Panc1 (cell line): ENCODE results near the gene DLGAP1. TPM values are rescaled to one million over a fixed set of nuclear protein-coding genes. Genes with fewer than 3 reads are reported as not detected.

ENCODE experiments used
- ATAC-seq: fragments of 200-7000 bp; cut with Tn5 transposase; 2 replicates; pipeline ENCODE4 v1.9.1; 2020; ENCODE audit warnings: mild to moderate bottlenecking, moderate library complexity
- BruUV-seq: library from RNA; stranded (reverse); fragments of 400-500 nt; replicated peaks from 2 replicates; lab custom pipeline; 2021; lab: Mats Ljungman, UMichigan
- CTCF ChIA-PET: fragments of 300-600 bp; sonication (Branson Sonifier 250); formaldehyde crosslinking; loops from one replicate; lab custom pipeline; 2022; ENCODE audit warnings: antibody characterized with exemption; lab: Charles Lee
- POLR2A ChIA-PET: fragments of 300-600 bp; sonication (Branson Sonifier 250); formaldehyde crosslinking; loops from one replicate; lab custom pipeline; 2022; ENCODE audit warnings: antibody characterized with exemption; lab: Charles Lee
- DNase-seq: peaks from one replicate; pipeline ENCODE4 v3.0.0-alpha.2; 2010; ENCODE audit warnings: low read depth, low spot score
- H3K27ac ChIP-seq: 2 replicates; pipeline ENCODE4 v1.5.1; 2011; ENCODE audit warnings: mild to moderate bottlenecking, low read length, inconsistent platforms
- H3K27me3 ChIP-seq: fragments of 200-500 bp; sonication (Bioruptor generic); 2 replicates; pipeline ENCODE4 v1.6.0; 2014; ENCODE audit warnings: low read length, inconsistent platforms; ENCODE audit not compliant: control insufficient read depth, insufficient read depth
- H3K36me3 ChIP-seq: fragments of 200-500 bp; sonication (Bioruptor generic); 2 replicates; pipeline ENCODE4 v1.5.1; 2014; ENCODE audit warnings: inconsistent platforms, mild to moderate bottlenecking, low read length, moderate library complexity; ENCODE audit not compliant: control insufficient read depth, insufficient read depth
- H3K4me1 ChIP-seq: 2 replicates; pipeline ENCODE4 v1.5.1; 2011; ENCODE audit warnings: inconsistent platforms, mild to moderate bottlenecking, low read length, moderate library complexity; ENCODE audit not compliant: control insufficient read depth, insufficient read depth
- H3K4me3 ChIP-seq, 2 experiments: 2 replicates each; pipeline ENCODE4 v1.5.1; 2011 to 2012; ENCODE audit warnings: low read depth in 2 of 2, low read length in 2 of 2, mild to moderate bottlenecking in 2 of 2, inconsistent platforms in 1 of 2, moderate library complexity in 1 of 2
- H3K9me3 ChIP-seq: fragments of 200-500 bp; sonication (Bioruptor generic); 2 replicates; pipeline ENCODE4 v1.5.1; 2014; ENCODE audit warnings: low read depth, mild to moderate bottlenecking, inconsistent platforms, low read length, moderate library complexity; ENCODE audit not compliant: control insufficient read depth, insufficient read depth
- CTCF ChIP-seq: fragments of 450-650 bp; IDR thresholded peaks from 2 replicates; pipeline ENCODE4 v1.5.1; 2017; ENCODE audit warnings: mild to moderate bottlenecking
- POLR2AphosphoS5 ChIP-seq: IDR thresholded peaks from 2 replicates; pipeline ENCODE4 v1.6.1; 2012; ENCODE audit warnings: mild to moderate bottlenecking, low read depth, low read length, moderate library complexity
- SIN3A ChIP-seq: IDR thresholded peaks from 2 replicates; pipeline ENCODE4 v1.6.1; 2012; ENCODE audit warnings: low read depth, mild to moderate bottlenecking, low read length, moderate library complexity, borderline replicate concordance; ENCODE audit not compliant: insufficient read depth
- TCF7L2 ChIP-seq: IDR thresholded peaks from 2 replicates; pipeline ENCODE4 v1.6.1; 2011; ENCODE audit warnings: mild to moderate bottlenecking, low read depth, low read length, inconsistent platforms
- in situ Hi-C: cut with HindIII; loops from 2 replicates; pipeline ENCODE4 v1.10.0; 2016; ENCODE audit warnings: low sequenced_read_pairs, low pct_unique_long_range_greater_than_20kb
- intact Hi-C: fragments of 100-400 bp; cut with micrococcal nuclease; formaldehyde crosslinking; loops from one replicate; pipeline ENCODE4 v1.10.0; 2022; ENCODE audit not compliant: unreplicated experiment
- total RNA-seq: library from RNA; stranded (reverse); gene quantifications from one replicate; pipeline ENCODE4 v1.2.1, GENCODE V29; 2021; ENCODE audit not compliant: unreplicated experiment
- TF ChIP-seq, protein P1 (sequence below), 2 experiments: IDR thresholded peaks; 2 replicates each; pipeline ENCODE4 v1.6.1; 2011 to 2012; ENCODE audit warnings: low read depth in 2 of 2, control low read depth in 1 of 2, low read length in 1 of 2, mild to moderate bottlenecking in 1 of 2, moderate library complexity in 1 of 2; ENCODE audit not compliant: insufficient read depth in 1 of 2

DLGAP1 gene
- total RNA-seq, 1 experiment from 2014 or later = 1.8 TPM

DNA sequence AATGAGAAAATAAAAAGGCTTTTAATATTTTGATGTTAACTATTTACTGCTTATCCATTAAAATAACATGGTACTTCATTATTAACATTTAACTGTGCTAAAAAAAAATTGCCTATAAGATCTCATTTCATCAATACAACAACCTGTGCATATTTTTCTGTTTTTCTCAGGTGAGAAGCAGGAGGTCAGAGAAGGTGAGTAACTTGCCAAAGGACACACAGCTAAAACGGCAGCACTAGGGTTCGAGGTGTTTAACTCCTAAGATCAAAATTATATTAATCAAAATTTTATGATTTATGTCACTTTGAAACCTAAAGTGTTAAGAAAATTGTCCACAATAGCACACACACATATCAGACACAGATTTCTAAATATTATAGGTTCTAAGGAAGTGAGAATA lies 639.1 kb downstream of the DLGAP1 start:
- no peaks in the 10 kb centered on the region for H3K9me3 ChIP-seq
- H3K4me3 ChIP-seq = no peak overlapping the region
- TF ChIP-seq SIN3A (no peak), POLR2AphosphoS5 (no peak), TCF7L2 (no peak), CTCF (no peak)
- TF ChIP-seq, protein P1, sequence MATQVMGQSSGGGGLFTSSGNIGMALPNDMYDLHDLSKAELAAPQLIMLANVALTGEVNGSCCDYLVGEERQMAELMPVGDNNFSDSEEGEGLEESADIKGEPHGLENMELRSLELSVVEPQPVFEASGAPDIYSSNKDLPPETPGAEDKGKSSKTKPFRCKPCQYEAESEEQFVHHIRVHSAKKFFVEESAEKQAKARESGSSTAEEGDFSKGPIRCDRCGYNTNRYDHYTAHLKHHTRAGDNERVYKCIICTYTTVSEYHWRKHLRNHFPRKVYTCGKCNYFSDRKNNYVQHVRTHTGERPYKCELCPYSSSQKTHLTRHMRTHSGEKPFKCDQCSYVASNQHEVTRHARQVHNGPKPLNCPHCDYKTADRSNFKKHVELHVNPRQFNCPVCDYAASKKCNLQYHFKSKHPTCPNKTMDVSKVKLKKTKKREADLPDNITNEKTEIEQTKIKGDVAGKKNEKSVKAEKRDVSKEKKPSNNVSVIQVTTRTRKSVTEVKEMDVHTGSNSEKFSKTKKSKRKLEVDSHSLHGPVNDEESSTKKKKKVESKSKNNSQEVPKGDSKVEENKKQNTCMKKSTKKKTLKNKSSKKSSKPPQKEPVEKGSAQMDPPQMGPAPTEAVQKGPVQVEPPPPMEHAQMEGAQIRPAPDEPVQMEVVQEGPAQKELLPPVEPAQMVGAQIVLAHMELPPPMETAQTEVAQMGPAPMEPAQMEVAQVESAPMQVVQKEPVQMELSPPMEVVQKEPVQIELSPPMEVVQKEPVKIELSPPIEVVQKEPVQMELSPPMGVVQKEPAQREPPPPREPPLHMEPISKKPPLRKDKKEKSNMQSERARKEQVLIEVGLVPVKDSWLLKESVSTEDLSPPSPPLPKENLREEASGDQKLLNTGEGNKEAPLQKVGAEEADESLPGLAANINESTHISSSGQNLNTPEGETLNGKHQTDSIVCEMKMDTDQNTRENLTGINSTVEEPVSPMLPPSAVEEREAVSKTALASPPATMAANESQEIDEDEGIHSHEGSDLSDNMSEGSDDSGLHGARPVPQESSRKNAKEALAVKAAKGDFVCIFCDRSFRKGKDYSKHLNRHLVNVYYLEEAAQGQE (IDR thresholded peaks at IDR 0.05; ENCODE audit: insufficient read depth in 1 of 2, low read depth in 2 of 2, low read length in 1 of 2) = no peak
- no peaks in the 10 kb centered on the region for H3K4me1 ChIP-seq
- CTCF ChIA-PET = interaction anchor here (0.6 kb wide), 1 partner anchor 34 kb away, joined by 5 read pairs; no protein-coding TSS in a partner anchor
- no TSS peak for BruUV-seq
- ATAC-seq = no peak
- intact Hi-C loops = no loop called here
- in situ Hi-C loops = no loop called here
- H3K36me3 ChIP-seq = no peaks in the 10 kb centered on the region
- H3K27ac ChIP-seq = no peak overlapping the region
- DNase-seq = no peak
- POLR2A ChIA-PET = no interaction called here
- H3K27me3 ChIP-seq = no peaks in the 10 kb centered on the region

GRCh38 chr18:3814816-3815215 lies 640.3 kb downstream of the DLGAP1 start:
- no peaks in the 10 kb centered on the region for H3K9me3 ChIP-seq
- TF ChIP-seq SIN3A = no peak
- TF ChIP-seq CTCF = no peak
- no TSS peak for BruUV-seq
- H3K4me1 ChIP-seq = no peaks in the 10 kb centered on the region
- H3K4me3 ChIP-seq = no peak overlapping the region
- in situ Hi-C loops = no loop called here
- intact Hi-C loops = no loop called here
- H3K27ac ChIP-seq = no peak overlapping the region
- POLR2A ChIA-PET = no interaction called here
- H3K36me3 ChIP-seq = no peaks in the 10 kb centered on the region
- ATAC-seq (no peak), DNase-seq (no peak)
- no peaks in the 10 kb centered on the region for H3K27me3 ChIP-seq
- CTCF ChIA-PET = no interaction called here
